GM18873 (cell line): ENCODE results near the gene TGM6.

Experiments used
- ATAC-seq: cut with Tn5 transposase; IDR thresholded peaks from one replicate; pipeline ENCODE4 v1.9.1; 2021; ENCODE audit warnings: mild to moderate bottlenecking, moderate library complexity, moderate number of reproducible peaks; ENCODE audit not compliant: unreplicated experiment, low FRiP score

Gene TGM6

GRCh38 chr20:2363587-2363986 lies 17.1 kb upstream of the TGM6 start:
- no peak for ATAC-seq

GRCh38 chr20:2364044-2364443 lies 16.7 kb upstream of the TGM6 start:
- no peak for ATAC-seq

DNA sequence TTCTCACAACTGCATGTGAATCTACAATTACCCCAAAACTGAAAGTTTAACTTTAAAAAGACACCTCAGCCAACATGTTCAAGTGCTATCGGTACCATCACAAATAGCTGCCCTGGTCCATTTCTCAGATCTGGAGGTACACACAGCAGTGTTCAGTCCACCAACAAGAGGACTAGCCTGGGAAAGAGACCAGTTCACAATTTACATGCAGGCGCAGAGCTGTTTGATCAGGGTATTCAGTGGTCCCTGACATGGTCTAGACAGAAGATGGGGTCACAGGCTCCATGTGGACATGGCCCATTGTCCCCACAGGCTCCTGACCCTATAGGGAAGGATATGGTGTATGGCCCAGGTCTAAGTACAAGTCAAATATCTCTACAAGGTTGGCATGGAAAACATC lies 15.6 kb upstream of the TGM6 start:
- no peak for ATAC-seq

GRCh38 chr20:2365666-2366065 lies 15.0 kb upstream of the TGM6 start:
- no peak for ATAC-seq

DNA sequence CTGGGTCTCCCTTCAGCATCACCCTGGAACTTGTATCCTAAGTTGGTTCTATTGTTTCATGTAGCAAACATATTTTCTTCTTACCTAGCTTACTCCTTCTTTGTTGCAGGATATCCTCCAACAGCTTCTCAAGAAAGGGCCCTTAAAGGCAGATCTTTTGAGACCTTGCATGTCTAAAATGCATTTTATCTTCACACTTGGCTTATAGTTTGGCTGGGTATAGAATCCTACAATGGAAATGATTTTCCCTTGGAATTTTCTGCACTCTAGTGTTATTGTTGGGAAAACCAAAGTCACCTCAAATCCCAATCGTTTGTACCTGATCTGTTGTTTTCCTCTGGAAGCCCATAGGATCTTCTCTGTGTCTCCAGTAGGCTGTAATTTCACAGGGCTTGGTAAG lies 12.1 kb upstream of the TGM6 start:
- ATAC-seq, result no peak

GRCh38 chr20:2373098-2373497 lies 7.6 kb upstream of the TGM6 start:
- no peak for ATAC-seq

GRCh38 chr20:2374346-2375125 lies 6.2 kb upstream of the TGM6 start:
- no peak for ATAC-seq

DNA sequence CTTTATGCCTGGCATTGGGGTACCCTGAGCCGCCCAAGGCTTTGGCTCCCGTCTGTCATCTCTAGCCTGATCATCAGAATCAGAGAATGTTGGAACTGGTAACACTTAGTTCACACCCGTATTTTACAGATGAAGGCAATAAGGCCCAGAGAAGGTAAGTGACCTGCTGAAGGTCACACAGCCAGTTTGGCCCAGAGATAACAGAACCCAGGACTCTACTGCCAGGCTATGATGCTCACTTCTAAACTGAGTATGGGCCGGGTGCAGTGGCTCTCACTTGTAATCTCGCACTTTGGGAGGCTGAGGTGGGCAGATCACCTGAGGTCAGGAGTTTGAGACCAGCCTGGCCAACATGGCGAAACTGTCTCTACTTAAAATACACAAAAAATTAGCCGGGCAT lies 1.8 kb upstream of the TGM6 start:
- no peak for ATAC-seq

DNA sequence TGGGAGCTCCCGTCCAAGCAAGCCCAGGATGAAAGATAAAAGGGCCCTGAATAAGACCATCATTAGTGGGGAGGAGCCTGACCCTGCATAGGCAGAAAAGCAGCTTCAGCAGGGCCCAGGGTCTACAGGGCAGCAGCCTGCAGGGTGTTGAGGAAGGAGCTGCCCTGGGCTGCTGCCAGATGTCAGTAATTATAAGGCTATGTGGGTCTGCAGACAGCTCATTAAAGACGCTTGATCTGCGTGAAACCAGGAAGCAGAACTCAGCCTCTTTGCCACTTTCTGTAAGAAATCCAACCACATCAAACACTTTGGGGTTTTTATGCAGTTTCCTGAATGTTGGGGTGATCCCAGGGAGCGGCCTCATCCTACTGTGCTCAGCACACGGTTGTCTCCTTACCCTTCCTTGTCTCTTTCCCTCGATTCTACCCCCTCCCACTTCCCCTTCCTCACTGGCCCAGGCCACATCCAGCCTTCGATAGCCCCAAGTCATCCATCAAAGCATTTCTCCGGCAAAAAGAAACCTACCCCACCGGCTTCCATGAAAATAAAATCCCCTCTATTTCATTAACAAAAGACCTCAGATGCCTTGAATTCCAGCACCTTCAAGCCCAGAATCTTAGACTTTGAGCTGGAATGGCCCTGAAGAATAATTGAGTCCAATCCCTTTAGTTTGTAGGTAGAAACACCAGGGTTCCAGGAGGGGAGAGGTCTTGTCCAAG lies 1.0 kb upstream of the TGM6 start:
- no peak for ATAC-seq

DNA sequence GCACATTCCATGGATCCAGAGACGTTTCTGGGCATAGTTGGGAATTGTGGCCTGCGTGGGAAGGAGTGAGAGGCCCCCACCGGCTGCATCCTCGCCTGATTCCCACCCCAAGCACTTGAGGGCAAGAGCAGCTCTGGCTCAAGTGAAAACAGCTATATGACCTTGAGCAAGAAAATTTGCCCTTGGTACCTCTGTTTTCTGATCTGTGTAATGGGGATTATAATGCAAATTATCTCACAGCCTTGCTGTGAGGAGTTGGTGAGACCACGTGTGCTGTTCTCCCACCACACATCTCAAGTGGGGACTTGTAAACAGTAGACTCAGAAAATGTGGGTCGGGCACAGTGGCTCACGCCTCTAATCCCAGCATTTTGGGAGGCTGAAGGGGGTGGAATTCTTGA lies 602 bp downstream of the TGM6 start:
- ATAC-seq, result no peak

DNA sequence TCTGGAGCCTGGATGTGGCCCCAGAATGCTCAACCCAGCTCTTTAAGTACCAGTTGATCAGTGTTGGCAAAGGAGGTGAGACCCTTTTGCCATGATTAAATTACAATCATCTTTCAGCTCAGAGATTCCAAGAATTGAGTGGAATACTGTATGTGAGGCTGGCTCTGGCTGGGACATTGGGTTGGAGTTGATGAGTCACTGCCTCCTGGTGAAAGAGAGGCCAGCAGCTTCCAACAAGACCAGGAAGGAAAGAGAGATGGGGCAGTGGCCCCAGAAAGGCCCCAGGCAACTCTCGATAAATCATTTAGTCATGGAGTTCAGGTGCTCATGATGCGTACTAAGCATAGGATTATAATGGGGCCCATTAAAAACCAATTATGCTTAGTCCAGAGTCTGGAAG lies 2.1 kb downstream of the TGM6 start:
- no peak for ATAC-seq

- no peak for ATAC-seq
These were observed 4.3 kb downstream of the TGM6 start for GRCh38 chr20:2385026-2385425.

GRCh38 chr20:2385496-2385895 lies 4.8 kb downstream of the TGM6 start:
- no peak for ATAC-seq

DNA sequence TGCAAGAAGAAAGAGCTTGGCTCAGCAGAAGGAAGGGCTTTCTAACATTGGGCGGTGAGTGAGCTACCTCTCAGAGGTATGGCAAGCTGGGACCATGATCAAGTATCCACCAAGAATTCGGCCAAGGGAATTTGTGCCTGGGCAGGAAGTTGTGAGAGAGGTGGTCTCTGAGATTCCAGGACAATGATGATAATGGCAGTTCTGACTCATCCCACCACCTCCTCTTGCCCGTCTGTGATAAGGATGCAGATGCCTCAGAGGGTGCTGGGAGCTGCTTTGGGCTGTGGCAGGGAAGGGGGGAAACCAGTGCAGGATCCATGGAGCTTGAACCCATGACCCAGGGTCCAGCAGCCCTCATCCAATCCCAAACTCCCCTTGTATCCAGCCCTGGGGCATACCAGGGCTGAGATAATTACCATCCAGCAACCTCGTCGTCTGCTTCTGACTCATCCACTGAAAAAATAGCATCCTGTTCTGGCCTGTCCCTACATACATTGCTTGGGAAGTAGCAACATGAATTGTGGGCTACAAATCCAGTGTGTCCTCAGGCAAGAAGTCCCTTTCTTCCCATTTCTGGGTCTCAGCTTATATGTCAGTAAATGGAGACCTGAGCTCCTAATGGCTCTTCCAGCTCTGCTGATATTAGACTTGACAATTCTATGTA lies 5.9 kb downstream of the TGM6 start:
- no peak for ATAC-seq

DNA sequence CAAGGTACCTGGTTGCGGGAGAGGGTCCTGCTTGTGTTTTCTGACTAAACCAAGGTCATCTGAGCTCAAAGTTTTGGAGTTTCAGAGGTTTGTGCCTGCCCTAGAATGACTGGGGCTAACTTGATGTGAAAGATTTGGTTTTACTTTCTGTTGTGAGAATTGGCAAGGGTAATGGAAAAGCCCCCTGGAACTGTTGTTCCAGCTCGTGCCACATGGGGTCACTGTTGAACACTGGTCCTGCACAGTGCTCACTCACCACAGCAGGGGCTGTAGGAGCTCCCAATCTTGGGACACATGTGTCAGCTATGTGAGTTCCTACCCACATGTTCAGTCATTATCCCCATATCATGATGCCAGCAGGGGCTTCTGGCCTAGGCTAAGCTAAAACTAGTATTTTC lies 6.5 kb downstream of the TGM6 start:
- no peak for ATAC-seq

- no peak for ATAC-seq
These were observed 6.9 kb downstream of the TGM6 start for GRCh38 chr20:2387580-2387979.

GRCh38 chr20:2390951-2391675 lies 10.4 kb downstream of the TGM6 start:
- ATAC-seq, result no peak

DNA sequence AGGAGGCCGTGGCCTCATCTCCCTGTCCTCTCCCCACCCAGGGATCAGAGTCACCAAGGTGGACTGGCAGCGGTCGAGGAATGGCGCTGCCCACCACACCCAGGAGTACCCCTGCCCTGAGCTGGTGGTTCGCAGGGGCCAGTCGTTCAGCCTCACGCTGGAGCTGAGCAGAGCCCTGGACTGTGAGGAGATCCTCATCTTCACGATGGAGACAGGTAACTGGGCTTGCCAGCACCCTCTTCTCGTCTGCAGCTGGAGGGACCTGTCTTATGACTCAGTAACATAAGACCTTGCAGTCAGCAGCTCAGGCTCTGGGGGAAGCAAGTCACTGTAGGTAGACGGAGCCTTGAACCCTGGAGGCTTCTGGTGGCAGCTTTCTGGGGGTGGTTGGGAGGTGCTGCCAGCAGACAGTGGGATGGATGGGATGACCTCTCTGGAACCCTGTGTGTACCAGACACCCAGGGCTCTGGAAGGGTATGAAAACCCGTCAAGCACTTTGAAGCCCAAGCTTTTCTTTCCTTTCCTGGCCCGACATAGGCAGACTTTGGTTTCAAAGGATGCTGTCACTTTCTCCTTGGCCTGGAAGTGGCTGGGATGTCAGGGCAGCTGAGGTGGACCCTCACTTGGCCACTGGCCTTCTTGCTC lies 13.8 kb downstream of the TGM6 start:
- ATAC-seq, result no peak

DNA sequence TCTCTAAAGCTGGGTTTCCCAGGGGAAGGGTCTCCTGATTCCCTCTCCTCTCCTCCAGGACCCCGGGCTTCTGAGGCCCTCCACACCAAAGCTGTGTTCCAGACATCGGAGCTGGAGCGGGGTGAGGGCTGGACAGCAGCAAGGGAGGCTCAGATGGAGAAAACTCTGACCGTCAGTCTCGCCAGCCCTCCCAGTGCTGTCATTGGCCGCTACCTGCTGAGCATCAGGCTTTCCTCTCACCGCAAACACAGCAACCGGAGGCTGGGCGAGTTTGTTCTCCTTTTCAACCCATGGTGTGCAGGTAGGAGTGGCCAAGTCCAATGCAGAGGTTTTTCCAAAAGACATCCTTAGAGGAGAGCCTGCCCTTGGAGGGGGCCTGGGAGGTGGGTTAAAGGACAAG lies 14.4 kb downstream of the TGM6 start:
- no peak for ATAC-seq

- ATAC-seq, result no peak
These were observed 15.6 kb downstream of the TGM6 start for GRCh38 chr20:2396241-2396814.
